Left lung (tissue), 10 donors: ENCODE results near the gene AP1S3. TPM values are rescaled to one million over a fixed set of nuclear protein-coding genes. Genes with fewer than 3 reads are reported as not detected.

ENCODE experiments used
- ATAC-seq: fragments of 200-7000 bp; cut with Tn5 transposase; one replicate; pipeline ENCODE4 v1.9.1; 2020; ENCODE audit warnings: moderate library complexity
- DNase-seq, 4 donors: peaks; one replicate each; pipeline ENCODE4 v3.0.0-alpha.2; 2013 to 2020
- H3K27ac ChIP-seq, 2 donors: fragments of 200-600 bp; sonication (generic) in 1 of 2; one replicate each; pipeline versions ENCODE4 v1.5.0 to v1.8.0; 2020 to 2021
- H3K27me3 ChIP-seq, 2 donors: fragments of 200-600 bp; sonication (generic) in 1 of 2; one replicate each; pipeline versions ENCODE4 v1.5.0 to v1.8.0; 2020 to 2021
- H3K36me3 ChIP-seq, 2 donors: fragments of 200-600 bp; sonication (generic) in 1 of 2; one replicate each; pipeline versions ENCODE4 v1.5.0 to v1.8.0; 2020 to 2021
- H3K4me1 ChIP-seq, 2 donors: fragments of 200-600 bp; one replicate each; pipeline ENCODE4 v1.8.0; 2021
- H3K4me3 ChIP-seq, 2 donors: fragments of 200-600 bp; sonication (generic) in 1 of 2; one replicate each; pipeline versions ENCODE4 v1.5.0 to v1.8.0; 2020 to 2021; ENCODE audit warnings: mild to moderate bottlenecking in 1 of 2
- H3K9me3 ChIP-seq, 2 donors: fragments of 200-600 bp; sonication (generic) in 1 of 2; one replicate each; pipeline versions ENCODE4 v1.5.0 to v1.8.0; 2020 to 2021
- CTCF ChIP-seq, 2 donors: fragments of 200-600 bp; sonication (generic) in 1 of 2; IDR thresholded peaks; one replicate each; pipeline versions ENCODE4 v1.5.0 to v1.8.0; 2021; ENCODE audit warnings: antibody characterized with exemption in 2 of 2
- intact Hi-C, 2 donors: fragments of 100-400 bp; cut with DNase I; formaldehyde crosslinking; loops; one replicate each; pipeline versions ENCODE4 v1.11.2 to v1.14.2; 2022
- polyA plus RNA-seq, 6 donors: library from polyadenylated mRNA; unstranded; fragments of 120-200 nt; gene quantifications; one replicate each; pipeline ENCODE4 v1.2.1, GENCODE V29; 2013; ENCODE audit not compliant: insufficient read length in 6 of 6
- total RNA-seq, 2 donors: library from RNA; stranded (reverse); fragmentation: NEBNext Ultra II Directional; extraction: Animal tissue kit (Norgen Biotek cat#: 25700); gene quantifications; one replicate each; pipeline ENCODE4 v1.2.1, GENCODE V29; 2021
- donor health status: DM: no; HTN: yes; CAD: no.
- donor health status: DM: no; HTN: no; CAD: no.

AP1S3 gene
- total and polyA plus RNA-seq, 8 donors: 4.3 to 23.4 (median 5.6) TPM

GRCh38 chr2:223723954-223724411, 113.4 kb downstream of the AP1S3 start:
- DNase-seq (no peak), ATAC-seq (no peak)
- Histone ChIP-seq H3K9me3 (no peaks in the 10 kb centered on the region), H3K36me3 (no peaks in the 10 kb centered on the region), H3K27ac (no peak overlapping the region), H3K4me1 (no peaks in the 10 kb centered on the region), H3K27me3 (no peaks in the 10 kb centered on the region), H3K4me3 (no peak overlapping the region)
- intact Hi-C loops: no loop called here
- TF ChIP-seq CTCF (IDR thresholded peaks at IDR 0.05): no peak

GRCh38 chr2:223722226-223722625, 115.2 kb downstream of the AP1S3 start:
- no peak for TF ChIP-seq CTCF (IDR thresholded peaks at IDR 0.05)
- intact Hi-C loops: no loop called here
- H3K36me3 ChIP-seq: no peaks in the 10 kb centered on the region
- no peak overlapping the region for H3K4me3 ChIP-seq
- H3K27ac ChIP-seq: no peak overlapping the region
- ATAC-seq: no peak
- H3K4me1 ChIP-seq: no peaks in the 10 kb centered on the region
- peaks cover 0 to 7% of the 10 kb centered on the region in 2 donors for H3K9me3 ChIP-seq
- no peak for DNase-seq
- no peaks in the 10 kb centered on the region for H3K27me3 ChIP-seq

- ATAC-seq (no peak), DNase-seq (no peak)
- Histone ChIP-seq H3K4me3 (no peak overlapping the region), H3K9me3 (peaks cover 0 to 7% of the 10 kb centered on the region in 2 donors), H3K36me3 (no peaks in the 10 kb centered on the region), H3K27ac (no peak overlapping the region), H3K4me1 (no peaks in the 10 kb centered on the region), H3K27me3 (no peaks in the 10 kb centered on the region)
- no peak for TF ChIP-seq CTCF (IDR thresholded peaks at IDR 0.05)
- intact Hi-C loops: no loop called here
Measured at GRCh38 chr2:223721746-223722145, 115.6 kb downstream of the AP1S3 start.

GRCh38 chr2:223720367-223720766, 117.0 kb downstream of the AP1S3 start:
- peaks cover 0 to 10% of the 10 kb centered on the region in 2 donors for H3K9me3 ChIP-seq
- H3K27me3 ChIP-seq: no peaks in the 10 kb centered on the region
- no peaks in the 10 kb centered on the region for H3K36me3 ChIP-seq
- intact Hi-C loops: no loop called here
- no peak overlapping the region for H3K27ac ChIP-seq
- H3K4me1 ChIP-seq: no peaks in the 10 kb centered on the region
- ATAC-seq (no peak), DNase-seq (no peak)
- H3K4me3 ChIP-seq: no peak overlapping the region
- no peak for TF ChIP-seq CTCF (IDR thresholded peaks at IDR 0.05)

- no peak overlapping the region for H3K4me3 ChIP-seq
- TF ChIP-seq CTCF (IDR thresholded peaks at IDR 0.05): no peak
- peaks cover 0 to 4% of the 10 kb centered on the region in 2 donors for H3K9me3 ChIP-seq
- DNase-seq (no peak), ATAC-seq (no peak)
- no peak overlapping the region for H3K27ac ChIP-seq
- no peaks in the 10 kb centered on the region for H3K36me3 ChIP-seq
- intact Hi-C loops: no loop called here
- no peaks in the 10 kb centered on the region for H3K4me1 ChIP-seq
- H3K27me3 ChIP-seq: no peaks in the 10 kb centered on the region
Measured at GRCh38 chr2:223712642-223713041, 124.7 kb downstream of the AP1S3 start.
